Sciatic nerve (tissue), 2 donors: ENCODE results near the gene WDR91. TPM values are rescaled to one million over a fixed set of nuclear protein-coding genes. Genes with fewer than 3 reads are reported as not detected.
A peak's percentile ranks its signal among the peaks of the same experiment; 100 is the strongest.

ENCODE experiments used
- ATAC-seq: fragments of 200-7000 bp; cut with Tn5 transposase; one replicate; pipeline ENCODE4 v1.9.1; 2020; ENCODE audit warnings: mild to moderate bottlenecking, moderate library complexity
- DNase-seq: peaks from one replicate; pipeline ENCODE4 v3.0.0-alpha.2; 2020; ENCODE audit warnings: low spot score
- intact Hi-C: fragments of 100-400 bp; cut with DNase I; formaldehyde crosslinking; loops from one replicate; pipeline ENCODE4 v1.14.2; 2022
- total RNA-seq: library from RNA; stranded (reverse); fragmentation: NEBNext Ultra II Directional; extraction: Animal tissue kit (Norgen Biotek cat#: 25700); gene quantifications from one replicate; pipeline ENCODE4 v1.2.1, GENCODE V29; 2021
- donor health status: DM: no; HTN: no; CAD: no.
- donor health status: DM: no; HTN: no; CAD: no.

Gene WDR91
- total RNA-seq, 1 donor from 2014 or later, result 32.7 TPM

DNA sequence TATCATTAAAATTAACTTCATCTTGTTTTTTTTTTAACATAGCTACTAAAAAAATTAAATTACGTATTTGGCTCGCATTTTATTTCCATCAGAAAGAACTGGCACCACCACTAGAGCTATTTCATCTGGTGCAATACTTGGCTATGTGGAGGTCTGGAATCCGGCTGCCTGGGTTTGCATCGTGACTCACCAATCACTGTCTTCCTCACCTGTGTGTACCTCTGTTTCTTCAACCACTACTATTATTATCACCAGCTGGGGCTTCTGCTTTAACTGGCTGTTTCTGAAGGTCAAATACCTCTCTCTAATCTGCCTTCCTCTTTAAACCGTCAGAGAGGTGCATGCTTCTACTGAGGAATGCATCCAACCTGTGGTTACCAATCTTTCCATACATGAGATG, 6.5 kb downstream of the WDR91 start:
- intact Hi-C loops, result no loop called here
- ATAC-seq, result no peak
- DNase-seq, result no peak

DNA sequence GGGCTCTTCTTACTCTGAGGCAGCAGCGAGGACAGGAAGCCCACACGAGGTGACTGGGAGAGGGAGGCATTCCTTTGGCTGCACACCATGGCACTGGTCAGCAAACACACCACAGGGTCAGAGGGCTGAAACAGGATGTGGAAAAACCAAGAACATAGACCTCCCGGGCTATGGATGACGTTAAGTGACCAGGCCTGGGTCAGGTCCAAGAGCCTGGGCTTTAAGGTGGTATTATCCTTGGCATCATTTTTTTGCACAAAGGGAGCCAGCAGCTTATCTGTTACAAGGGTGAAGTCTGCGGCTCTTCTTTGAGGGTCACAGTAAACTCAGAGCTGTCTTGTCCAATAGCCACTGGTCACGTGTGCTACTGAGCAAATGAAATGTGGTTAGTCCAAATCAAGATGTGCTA, 7.0 kb downstream of the WDR91 start:
- intact Hi-C loops, result no loop called here
- ATAC-seq (no peak), DNase-seq (no peak)

DNA sequence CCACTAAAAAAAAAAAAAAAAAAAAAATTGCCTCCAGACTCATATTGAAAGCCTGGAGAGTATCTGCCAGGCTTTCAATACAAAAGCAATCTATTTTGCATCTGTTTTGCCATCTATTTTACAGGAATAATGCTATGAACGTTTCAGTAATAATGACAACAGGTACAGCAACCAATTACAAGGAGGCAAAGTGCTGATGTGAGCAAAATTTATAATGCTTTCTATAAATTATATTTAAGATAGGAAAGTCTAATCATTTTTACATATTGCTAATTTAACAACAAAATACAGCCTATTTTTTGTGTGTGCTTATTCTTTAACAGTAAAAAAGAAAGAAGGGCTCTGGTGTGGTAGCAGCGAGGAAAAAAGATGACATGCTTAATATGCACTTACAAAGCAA, 10.0 kb downstream of the WDR91 start:
- no peak for ATAC-seq
- intact Hi-C loops, result no loop called here
- DNase-seq, result no peak

DNA sequence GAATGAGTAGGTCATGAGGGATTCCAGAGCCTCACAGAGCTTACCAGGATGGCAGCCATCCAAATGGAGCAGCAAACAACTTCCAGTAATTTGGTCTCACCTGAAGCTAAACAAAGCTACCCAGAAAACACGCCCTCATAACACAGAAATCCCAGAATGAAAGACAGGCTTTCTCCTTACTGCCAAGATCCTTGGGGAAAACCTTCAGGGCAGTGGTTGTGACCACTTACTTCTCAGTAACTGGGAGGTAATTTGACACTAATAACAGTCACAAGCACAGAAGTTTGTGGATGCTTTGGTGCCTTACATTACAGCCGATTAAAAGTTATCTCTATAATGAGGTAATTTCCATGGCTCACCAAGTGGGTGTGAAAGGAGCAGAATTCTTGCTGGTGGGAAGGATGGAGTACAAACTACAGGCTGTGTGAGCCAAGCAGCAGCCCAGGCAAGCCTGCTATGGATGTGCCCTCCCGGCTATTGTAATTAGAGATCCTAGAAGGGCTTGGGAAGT, 10.4 kb downstream of the WDR91 start:
- ATAC-seq (no peak), DNase-seq (no peak)
- intact Hi-C loops, result no loop called here

DNA sequence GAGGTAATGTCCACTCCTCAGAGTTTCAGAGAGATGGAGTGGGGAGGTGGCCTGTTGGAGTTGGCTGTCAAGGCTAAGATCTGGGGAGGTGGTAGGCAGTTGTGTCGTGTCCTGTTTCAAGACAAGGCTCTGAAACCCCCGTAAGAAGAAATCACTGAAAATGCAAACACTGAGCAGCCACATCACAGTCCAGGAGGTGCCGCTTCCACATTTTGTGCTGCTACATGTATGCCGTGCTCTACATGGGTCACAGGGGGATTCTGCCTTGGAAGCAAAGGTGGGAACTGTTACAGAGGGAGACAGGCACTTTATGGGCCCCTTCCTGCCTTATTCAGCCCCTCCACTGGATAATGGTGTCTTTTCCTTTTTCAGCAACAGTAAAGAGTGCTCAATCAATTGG, 11.9 kb downstream of the WDR91 start:
- no peak for ATAC-seq

DNA sequence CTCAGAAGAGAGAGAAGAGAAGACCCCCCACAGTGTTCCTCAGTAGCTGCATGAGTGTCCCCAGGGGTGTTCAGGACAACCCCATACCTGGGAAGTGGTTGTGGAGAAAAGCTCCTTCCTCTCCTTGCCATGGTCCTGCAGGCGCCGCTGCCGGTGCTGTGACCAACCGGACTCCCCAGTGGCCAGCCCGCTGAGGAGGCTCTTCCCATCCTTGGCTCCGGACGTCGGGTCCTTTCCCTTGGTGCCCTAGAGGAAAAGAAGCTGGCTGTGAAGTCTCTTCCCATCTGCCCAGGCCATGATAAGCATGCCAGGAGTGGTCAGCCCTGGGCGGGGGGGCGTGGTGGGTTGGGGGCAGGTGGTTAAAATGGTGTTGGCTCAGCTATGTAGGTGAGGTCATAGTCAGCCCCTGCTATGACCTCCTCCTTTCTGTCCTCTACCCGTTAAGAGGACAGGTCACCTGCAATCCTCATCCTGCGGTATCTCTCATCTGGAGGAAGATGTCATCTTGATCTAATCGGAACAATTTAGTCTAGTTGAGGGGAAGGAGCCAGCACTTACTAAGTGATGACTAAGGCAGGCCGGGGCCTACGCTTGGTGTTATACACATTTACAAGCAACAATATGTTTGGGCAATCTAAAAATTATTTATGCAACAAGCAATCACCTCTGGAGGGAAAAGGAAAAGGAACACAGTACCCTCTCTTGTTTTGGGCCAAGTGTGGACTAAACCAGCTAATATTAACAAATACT, 13.2 kb downstream of the WDR91 start:
- ATAC-seq (no peak), DNase-seq (no peak)
- intact Hi-C loops, result no loop called here

More for the DNA sequence above, 11.9 kb downstream of the WDR91 start:
- no peak for DNase-seq
- intact Hi-C loops, result no loop called here

DNA sequence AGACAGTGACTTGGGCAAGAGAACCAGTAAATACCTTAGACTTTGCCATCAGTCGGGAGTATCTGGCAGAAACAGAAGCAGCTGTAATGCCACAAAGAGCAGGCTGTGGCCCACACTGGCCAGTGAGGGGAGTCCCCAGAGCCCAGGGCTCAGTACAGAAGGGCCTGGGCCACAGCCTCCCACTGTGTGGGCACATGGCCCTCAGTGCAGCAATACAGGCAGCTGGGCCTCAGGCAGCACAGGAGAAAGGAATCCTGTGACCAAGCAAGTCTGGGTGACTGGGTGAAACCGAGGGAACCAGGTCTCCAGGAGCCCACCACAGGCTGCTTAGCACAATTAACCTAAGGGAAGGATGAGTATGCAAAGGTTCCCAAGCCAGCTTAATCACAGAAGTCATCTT, 14.0 kb downstream of the WDR91 start:
- intact Hi-C loops, result no loop called here
- no peak for DNase-seq
- ATAC-seq, result no peak

DNA sequence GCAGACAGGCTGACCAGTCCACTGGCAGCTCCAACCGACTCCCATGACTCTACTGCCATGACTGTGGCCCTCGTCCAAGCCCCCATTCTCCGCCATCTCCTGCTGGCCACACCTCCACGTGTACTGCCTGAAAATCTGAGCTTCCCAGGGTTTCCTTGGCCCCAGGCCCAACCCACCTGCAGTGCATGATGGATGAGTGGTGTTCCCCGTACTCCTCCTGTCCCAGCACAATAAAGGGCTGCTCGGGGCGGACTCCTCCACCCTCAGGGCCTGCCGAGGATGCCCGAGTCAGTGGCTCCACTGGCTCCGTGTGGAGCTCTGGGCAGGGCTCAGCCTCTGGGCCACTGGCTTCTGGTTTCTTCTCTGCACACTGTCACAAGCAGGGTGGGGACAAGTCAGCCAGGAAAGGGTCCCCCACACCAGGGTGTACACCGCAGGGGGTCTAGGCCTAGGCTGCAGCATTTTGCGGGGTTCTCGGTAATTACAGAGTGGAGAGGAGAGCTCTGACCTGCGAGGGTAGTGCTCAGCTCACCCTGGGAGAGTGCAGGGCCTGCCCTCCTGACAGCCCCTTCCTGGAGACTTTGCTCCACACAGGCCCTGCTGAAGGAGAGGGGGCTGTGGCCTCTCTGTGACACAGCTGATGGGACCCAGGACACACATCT, 15.2 kb downstream of the WDR91 start:
- no peak for ATAC-seq

DNA sequence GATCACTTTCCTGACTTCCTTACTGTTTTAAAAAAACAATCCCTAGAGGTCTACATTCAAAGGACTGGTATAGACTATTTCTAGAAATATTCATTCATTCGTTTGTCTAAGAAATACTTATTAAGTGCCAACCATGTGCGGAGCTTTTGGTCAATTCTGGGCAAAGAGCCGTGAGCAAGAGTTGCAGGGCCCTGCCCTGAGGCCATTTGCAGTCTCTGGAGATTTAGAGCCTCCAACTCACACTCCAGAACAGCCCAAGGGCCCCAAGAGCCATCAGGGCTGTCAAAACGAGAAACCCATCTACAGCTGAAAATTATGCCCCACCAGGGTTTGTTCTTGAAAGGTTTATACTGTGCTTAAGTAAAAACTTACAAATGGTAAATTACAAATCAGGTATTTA, 16.2 kb downstream of the WDR91 start:
- no peak for DNase-seq
- intact Hi-C loops, result no loop called here
- no peak for ATAC-seq

More for the DNA sequence above, 15.2 kb downstream of the WDR91 start:
- no peak for DNase-seq
- intact Hi-C loops, result no loop called here

DNA sequence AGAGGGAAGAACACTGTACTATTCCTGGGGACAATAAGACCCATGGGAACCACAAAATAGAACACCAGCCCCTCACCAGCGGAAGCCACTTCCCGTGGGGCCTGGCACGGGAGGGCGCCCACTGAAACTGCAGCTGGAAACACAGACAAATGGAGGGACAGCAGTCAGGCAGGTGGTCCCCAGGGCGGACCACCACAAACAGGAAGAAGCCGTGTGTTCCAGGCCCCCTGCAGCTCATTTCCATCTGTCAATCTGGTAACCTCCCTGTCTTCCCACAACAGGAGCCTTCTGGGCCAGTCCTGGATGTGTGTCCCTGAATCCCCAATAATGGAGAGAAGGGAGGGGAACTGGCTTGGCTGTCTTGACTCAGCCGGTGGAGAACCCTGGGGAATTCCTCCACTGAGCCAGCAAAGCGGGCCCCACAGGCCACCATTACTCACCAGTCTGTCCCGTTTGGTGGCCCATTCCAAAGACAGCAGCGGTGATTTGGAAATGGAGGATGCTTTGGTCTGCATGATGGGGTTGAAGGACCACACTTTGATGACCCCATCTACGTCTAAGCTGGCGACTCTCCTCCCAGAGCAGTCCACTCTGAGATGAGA, 16.7 kb downstream of the WDR91 start:
- intact Hi-C loops, result no loop called here
- no peak for DNase-seq
- ATAC-seq, result no peak

DNA sequence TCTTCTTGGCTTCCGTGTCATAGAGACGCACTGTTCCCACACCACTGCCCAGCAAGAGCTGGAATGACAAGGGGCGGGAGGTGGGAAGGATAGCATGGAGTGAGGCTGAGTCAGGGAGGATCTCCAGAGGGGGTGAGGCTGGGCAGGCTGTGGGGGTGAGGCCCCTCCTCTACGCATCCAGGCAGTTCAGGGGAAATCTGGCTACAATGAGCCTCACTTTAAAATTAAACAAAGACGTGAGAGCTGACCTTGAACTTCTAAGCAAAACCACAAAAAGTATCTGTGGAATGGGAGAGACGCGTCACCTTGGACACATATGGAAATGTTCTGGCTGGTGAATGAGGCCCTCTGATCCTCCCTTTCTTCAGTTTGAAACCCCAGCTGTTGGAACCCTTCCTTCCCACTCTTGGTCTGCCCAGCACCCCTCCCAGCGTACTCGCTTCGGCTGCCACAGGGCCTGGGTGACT, 17.7 kb downstream of the WDR91 start:
- intact Hi-C loops, result no loop called here
- DNase-seq, result no peak
- ATAC-seq, result peak; percentile 61

DNA sequence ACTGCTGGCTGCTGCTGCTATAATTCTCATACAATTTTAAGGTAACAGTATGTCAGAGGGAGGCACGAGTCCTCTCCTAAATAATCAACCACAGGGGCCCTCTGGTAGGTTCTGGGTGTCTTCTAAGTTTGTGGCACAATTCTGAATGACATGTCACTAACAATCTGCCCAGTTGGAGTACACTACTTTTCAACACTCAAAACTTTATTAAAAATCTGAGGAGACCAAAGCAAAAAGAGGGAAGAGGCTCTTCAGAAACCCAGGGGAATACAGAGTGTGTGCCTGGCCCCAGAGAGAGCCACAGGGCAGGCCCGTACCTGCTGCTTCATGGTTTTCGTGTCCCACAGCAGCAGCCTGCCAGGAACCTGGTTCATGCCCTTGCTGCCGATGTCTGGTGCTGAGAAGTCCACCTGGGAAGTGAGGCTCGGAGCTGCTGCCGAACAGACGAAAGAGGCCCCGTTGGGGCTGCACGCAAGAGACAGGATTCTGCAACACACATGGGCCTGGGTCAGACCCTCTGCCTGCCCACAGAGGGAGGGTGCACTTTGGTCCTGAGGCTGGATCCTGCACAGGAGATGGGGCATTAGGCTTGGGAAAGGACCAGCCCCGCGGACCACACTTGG, 18.3 kb downstream of the WDR91 start:
- DNase-seq (no peak), ATAC-seq (no peak)
- intact Hi-C loops, result no loop called here

DNA sequence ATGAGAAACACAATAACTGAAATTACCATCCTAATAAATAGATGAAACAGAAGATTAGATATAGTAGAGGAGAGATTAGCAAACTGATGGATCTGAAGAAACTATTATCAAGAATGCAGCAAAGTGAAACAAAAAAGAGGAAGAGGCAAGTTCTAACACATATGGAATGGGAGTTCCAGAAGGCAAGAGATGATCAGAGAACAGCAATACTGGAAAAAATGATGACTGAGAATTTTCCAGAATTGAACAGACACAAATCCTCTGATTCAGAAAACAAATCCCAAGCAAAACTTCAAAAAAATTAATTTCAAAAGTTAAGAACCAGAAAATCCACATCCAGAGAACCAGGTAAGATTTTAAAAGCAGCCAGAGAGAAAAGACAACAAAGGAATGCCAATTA, 20.6 kb downstream of the WDR91 start:
- intact Hi-C loops, result no loop called here
- no peak for DNase-seq
- no peak for ATAC-seq

DNA sequence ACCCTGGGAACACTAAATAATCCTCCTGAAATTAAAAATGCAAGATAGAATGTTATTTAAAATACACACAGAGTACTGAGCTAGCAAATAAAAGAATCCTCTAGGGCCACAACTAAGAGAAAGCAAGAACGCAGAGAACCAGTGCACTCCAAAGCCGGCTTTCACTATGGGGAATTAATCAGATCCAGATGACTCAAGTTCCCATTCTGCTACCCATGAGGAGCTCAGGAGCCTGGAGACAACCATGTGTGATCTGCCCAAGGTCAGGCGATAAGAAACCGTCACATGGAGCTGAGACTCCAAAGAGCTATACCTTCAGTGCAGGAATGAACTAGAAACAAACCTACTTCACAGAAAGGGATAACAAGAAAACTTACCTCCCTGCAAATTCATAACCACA, 21.4 kb downstream of the WDR91 start:
- ATAC-seq (peak; percentile 59), DNase-seq (no peak)
- intact Hi-C loops, result no loop called here

DNA sequence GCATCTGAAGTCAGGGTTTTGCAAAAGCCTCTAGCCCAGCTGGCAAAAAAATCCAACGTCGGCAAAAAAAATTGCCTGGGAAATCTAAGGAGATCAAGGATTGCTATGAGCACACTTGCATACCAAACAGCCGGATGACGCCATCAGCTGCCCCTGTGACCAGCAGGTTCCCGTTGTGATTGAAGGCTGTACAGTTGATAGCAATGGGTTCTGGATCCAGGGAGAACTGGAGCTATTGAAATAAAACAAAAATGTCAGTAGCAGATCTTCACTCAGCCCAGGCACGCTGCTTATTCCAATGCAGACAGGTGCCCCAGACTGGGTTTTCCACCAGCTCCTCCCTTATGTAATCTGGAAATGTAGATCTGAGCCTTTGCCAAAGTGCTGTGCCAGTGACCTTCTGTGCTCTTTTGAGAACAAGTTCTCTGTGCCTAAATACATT, 22.1 kb downstream of the WDR91 start:
- no peak for DNase-seq
- intact Hi-C loops, result no loop called here
- ATAC-seq, result no peak

DNA sequence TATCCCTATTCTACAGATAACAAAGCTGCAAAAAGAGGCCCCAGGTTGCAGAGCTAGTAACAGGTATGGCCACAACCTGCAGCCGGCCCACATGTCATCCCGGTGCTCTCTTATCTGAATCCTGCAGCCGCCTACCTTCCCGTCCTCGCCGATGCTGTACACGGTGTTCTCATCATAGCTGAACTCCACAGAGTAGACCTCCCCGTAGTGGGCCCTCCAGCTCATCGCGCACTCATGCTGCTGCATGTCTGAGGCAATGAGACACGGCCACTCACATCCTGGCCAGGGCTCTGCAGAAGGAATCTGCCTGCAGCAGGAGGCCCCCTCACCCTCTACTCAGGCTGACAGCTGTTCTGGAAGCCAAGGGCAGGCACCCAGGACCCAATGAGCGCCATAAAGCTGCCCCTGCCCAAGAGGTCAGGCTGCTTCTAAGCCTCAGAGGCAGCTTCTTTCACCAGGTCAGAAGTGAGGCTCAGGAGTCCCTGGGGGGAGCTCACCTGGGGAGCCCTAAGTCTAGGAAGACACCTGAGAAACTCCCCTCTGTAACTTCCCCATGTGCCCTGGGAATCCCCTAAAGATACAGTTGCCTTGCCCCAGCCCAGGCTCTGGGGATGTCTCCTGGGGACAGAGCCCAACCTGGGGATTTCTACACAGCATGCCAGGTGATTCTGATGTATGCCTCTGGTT, 22.9 kb downstream of the WDR91 start:
- ATAC-seq, result no peak
- intact Hi-C loops, result no loop called here
- DNase-seq, result peak; percentile 48

DNA sequence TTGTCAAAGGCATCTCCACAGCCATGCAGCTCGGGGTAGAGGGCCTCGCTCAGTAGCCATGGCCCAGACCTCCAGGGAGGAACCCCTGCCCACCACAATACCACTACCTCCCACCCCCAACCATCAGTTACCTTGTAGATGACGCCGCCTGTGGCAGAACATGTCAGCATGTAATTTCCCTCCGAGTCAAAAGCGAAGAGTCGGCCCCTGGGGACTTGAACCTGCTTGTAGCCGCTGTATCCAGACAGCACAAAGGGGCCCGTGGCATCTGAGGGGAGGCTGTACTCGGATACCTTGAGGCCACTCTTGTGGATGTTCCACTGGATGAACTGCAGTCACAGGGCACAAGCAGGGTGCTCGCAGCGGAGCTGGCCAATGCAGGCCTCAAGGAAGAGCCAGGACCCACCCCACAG, 24.5 kb downstream of the WDR91 start:
- intact Hi-C loops, result no loop called here
- ATAC-seq (no peak), DNase-seq (no peak)

DNA sequence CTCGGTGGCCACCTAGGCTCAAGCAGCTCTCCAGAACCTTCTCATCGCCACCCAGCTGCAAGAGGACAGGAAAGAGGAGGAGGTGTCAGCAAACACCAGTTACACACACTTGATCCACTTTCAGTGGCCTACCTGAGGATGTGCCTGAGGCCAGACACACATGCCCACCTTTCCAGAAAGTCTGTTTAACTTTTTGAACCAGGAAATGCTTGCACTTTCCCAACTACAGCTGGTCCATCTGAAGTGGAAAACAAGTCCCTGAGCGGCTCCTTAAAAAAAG, 25.1 kb downstream of the WDR91 start:
- DNase-seq, result no peak
- ATAC-seq, result no peak
- intact Hi-C loops, result no loop called here

DNA sequence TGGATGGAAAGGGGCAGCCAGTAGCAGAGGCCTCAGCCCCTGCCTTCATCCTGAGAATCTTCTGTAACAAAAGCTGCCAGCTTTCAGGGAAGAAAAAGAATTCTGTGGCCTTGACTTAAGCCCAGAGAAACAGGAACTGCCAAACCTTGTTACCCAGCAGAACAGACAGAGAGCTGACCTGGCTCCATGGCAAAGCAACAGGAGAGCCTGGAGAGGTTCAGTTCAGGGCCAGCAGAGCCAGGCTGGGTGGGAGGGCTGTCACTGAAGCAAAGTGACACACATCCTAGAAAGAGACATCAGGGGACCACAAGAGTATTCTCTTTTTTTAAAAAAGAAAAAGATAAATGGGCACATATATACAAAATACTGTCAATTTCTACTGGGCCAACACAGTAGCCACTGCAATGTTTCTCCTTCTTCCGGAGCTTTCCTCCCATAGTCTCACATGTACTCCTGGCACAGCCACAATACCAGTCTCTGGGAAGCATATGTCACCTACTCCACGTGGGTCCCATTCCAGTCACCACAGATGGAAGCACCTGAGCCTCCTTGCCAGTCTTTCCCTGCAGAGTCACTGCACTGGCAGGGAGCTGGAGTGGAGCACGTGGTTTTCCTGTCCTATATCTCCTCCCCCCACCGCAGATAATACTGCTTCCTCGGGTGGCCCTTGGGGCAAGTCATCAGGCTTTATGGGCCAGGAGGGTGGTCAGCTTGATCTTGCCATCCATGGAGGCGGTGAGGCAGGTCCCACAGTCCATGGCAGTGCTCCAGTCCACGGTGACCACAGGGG, 25.7 kb downstream of the WDR91 start:
- DNase-seq (no peak), ATAC-seq (peak; percentile 8)
- intact Hi-C loops, result no loop called here
